PFSK-1 (cell line): ENCODE measurements around the gene FLCN.

ENCODE experiments used
- FOXP2 ChIP-seq: optimal IDR thresholded peaks from 2 replicates; pipeline ENCODE3; 2011; ENCODE audit warnings: borderline replicate concordance, control low read depth, inconsistent platforms; ENCODE audit not compliant: insufficient read depth; ENCODE audit errors: extremely low read length, extremely low read depth
- POLR2AphosphoS5 ChIP-seq: IDR thresholded peaks from 2 replicates; pipeline ENCODE4 v1.6.1; 2012; ENCODE audit warnings: low read depth, mild to moderate bottlenecking, control low read depth, low read length, moderate library complexity
- REST ChIP-seq, 2 experiments: IDR thresholded peaks; 2 replicates each; pipeline versions ENCODE4 v1.6.1 to v1.8.0; 2011 to 2012; ENCODE audit warnings: low read depth in 2 of 2, low read length in 2 of 2, control low read depth in 1 of 2, inconsistent platforms in 1 of 2, mild to moderate bottlenecking in 1 of 2, moderate library complexity in 1 of 2; ENCODE audit not compliant: insufficient read depth in 1 of 2
- SIN3A ChIP-seq: IDR thresholded peaks from 2 replicates; pipeline ENCODE4 v1.6.1; 2012; ENCODE audit warnings: mild to moderate bottlenecking, low read length, moderate library complexity, borderline replicate concordance; ENCODE audit not compliant: insufficient read depth
- TAF1 ChIP-seq: IDR thresholded peaks from 2 replicates; pipeline ENCODE4 v1.6.1; 2012; ENCODE audit warnings: low read length, control low read depth, borderline replicate concordance; ENCODE audit not compliant: insufficient read depth

FLCN gene

GRCh38 chr17:17191346-17191792 lies 45.6 kb downstream of the FLCN start:
- no peak for TF ChIP-seq SIN3A
- TF ChIP-seq TAF1 = no peak
- no peak for TF ChIP-seq FOXP2
- TF ChIP-seq POLR2AphosphoS5 = no peak
- no peak for TF ChIP-seq REST (IDR thresholded peaks at IDR 0.05; ENCODE audit: insufficient read depth in 1 of 2, low read depth in 2 of 2, low read length in 2 of 2)

DNA sequence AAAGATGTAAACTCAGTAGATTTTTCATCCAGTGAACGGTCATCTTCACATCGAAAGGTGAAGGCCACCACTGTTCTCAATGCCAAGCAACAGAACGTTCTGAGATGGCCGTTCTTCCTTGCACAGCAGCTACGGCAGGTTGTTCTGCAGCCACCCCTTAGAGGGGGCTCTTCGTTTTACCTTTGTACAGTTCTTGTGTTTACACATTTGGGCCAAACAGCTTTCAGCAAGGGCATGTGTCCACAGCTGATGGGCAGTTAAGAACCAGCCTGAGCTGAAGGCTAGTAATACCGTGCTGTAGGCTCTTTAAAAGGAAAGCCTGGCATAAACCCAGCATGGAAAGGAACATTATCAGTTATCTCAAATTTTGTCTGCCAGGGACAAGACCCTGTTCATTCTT lies 46.8 kb downstream of the FLCN start:
- no peak for TF ChIP-seq REST (IDR thresholded peaks at IDR 0.05; ENCODE audit: insufficient read depth in 1 of 2, low read depth in 2 of 2, low read length in 2 of 2)
- no peak for TF ChIP-seq POLR2AphosphoS5
- no peak for TF ChIP-seq TAF1
- no peak for TF ChIP-seq SIN3A
- TF ChIP-seq FOXP2 = no peak

- TF ChIP-seq FOXP2 (no peak), REST (IDR thresholded peaks at IDR 0.05; ENCODE audit: insufficient read depth in 1 of 2, low read depth in 2 of 2, low read length in 2 of 2) (no peak), POLR2AphosphoS5 (no peak), TAF1 (no peak), SIN3A (no peak)
These were observed 47.4 kb downstream of the FLCN start for GRCh38 chr17:17189559-17189958.

GRCh38 chr17:17188586-17188985 lies 48.4 kb downstream of the FLCN start:
- TF ChIP-seq TAF1 (no peak), SIN3A (no peak), FOXP2 (no peak), POLR2AphosphoS5 (no peak)

DNA sequence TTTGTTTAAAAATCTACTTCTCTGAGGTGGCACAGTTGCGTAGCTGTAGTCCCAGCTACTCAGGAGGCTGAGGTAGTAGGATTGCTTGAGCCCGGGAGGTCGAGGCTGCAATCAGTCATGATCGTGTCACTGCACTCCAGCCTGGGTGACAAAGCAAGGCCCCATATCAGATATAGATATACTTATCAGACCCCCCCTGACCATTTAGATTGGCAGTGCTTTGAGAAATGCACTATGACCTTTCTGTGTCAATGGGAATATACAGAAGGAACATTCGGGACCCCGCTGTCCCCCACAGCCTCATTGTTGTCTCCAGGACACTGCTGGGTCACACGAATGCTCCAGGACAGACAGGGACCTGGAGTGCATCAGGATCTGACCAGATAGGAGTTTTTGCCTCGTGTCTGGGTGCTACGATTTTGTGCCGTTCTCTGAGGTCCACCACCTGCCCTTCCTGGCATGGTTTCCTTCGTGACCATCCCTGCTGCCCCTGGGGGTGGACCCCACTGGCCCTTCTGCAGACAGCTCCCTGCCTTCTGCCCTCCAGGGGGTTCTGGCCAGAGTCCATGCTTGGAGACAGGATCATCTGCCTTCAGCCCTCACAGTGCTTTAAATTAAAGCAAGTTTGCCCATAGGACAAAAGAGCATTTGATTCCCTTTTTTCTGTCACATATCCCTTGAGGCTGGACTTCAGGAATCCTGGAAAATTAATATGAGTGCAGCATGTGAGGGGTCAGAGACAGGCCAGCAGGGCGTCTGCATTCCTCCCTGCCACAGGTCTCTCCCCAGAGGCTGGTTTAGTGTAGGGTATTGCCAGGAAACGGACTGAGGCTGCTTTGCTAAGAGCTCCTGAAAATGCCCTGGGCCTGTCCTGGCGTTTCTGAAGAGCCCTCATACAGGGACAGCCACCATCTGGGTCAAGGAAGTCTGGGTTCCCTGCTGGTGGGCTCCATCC lies 50.1 kb downstream of the FLCN start:
- TF ChIP-seq POLR2AphosphoS5 = no peak
- TF ChIP-seq SIN3A = no peak
- no peak for TF ChIP-seq REST (IDR thresholded peaks at IDR 0.05; ENCODE audit: insufficient read depth in 1 of 2, low read depth in 2 of 2, low read length in 2 of 2)
